Endothelial cell of umbilical vein (primary cell): ENCODE results near the gene OTUD1. TPM values are rescaled to one million over a fixed set of nuclear protein-coding genes. Genes with fewer than 3 reads are reported as not detected.

ENCODE experiments used
- BruUV-seq: library from RNA; stranded (reverse); fragments of 400-500 nt; replicated peaks from 2 replicates; lab custom pipeline; 2021; lab: Mats Ljungman, UMichigan
- CTCF ChIA-PET: fragments of 300-600, 350-600 bp; sonication (Branson Sonifier 250); formaldehyde crosslinking; loops from one replicate; lab custom pipeline; 2021; ENCODE audit warnings: antibody characterized with exemption, inconsistent platforms; lab: Charles Lee
- POLR2A ChIA-PET: fragments of 300-600, 350-600 bp; sonication (Branson Sonifier 250); formaldehyde crosslinking; loops from one replicate; lab custom pipeline; 2021; ENCODE audit warnings: antibody characterized with exemption, inconsistent platforms; lab: Charles Lee
- DNase-seq: peaks from one replicate; pipeline ENCODE4 v3.0.0-alpha.2; 2011; ENCODE audit warnings: low read depth, low spot score
- FAIRE-seq: peaks from 2 replicates; lab custom pipeline; 2011; peaks lifted over from hg19 to GRCh38; lab: Jason Lieb, UNC
- H2AFZ ChIP-seq: 2 replicates; pipeline ENCODE4 v1.6.0; 2012; ENCODE audit warnings: low read depth, low read length, control low read depth, inconsistent platforms
- H3K27ac ChIP-seq: 2 replicates; pipeline ENCODE4 v1.5.1; 2011; ENCODE audit warnings: low read depth, mild to moderate bottlenecking, control low read depth, low read length, moderate library complexity; ENCODE audit not compliant: insufficient read depth
- H3K27me3 ChIP-seq, 2 experiments: 2 replicates each; pipeline versions ENCODE4 v1.6.0 to v1.6.1; 2011; ENCODE audit warnings: low read length in 2 of 2, mixed read lengths in 1 of 2; ENCODE audit not compliant: control insufficient read depth in 2 of 2, insufficient read depth in 2 of 2
- H3K36me3 ChIP-seq, 2 experiments: 2 replicates in 1 of 2; 3 replicates in 1 of 2; pipeline ENCODE4 v1.5.1; 2011; ENCODE audit warnings: low read length in 2 of 2, mild to moderate bottlenecking in 1 of 2, moderate library complexity in 1 of 2; ENCODE audit not compliant: control insufficient read depth in 2 of 2, insufficient read depth in 2 of 2; ENCODE audit errors: extremely low read depth in 1 of 2
- H3K4me1 ChIP-seq: 3 replicates; pipeline ENCODE4 v1.5.1; 2011; ENCODE audit warnings: mild to moderate bottlenecking, low read length; ENCODE audit not compliant: control insufficient read depth, insufficient read depth; ENCODE audit errors: extremely low read depth
- H3K4me2 ChIP-seq: 2 replicates; pipeline ENCODE4 v1.6.1; 2011; ENCODE audit warnings: low read length, control low read depth, mixed read lengths; ENCODE audit not compliant: insufficient read depth
- H3K4me3 ChIP-seq, 3 experiments: fragments of 200-600 bp in 1 of 3; sonication (generic), shearing (Covaris generic) in 1 of 3; replicated peaks in 1 of 3; 2 replicates each; pipeline ENCODE4 v1.5.1; 2011 to 2016; ENCODE audit warnings: control low read depth in 3 of 3, low read length in 3 of 3, mild to moderate bottlenecking in 2 of 3, inconsistent platforms in 1 of 3, low read depth in 1 of 3, moderate library complexity in 1 of 3; ENCODE audit not compliant: insufficient read depth in 1 of 3
- H3K79me2 ChIP-seq: 2 replicates; pipeline ENCODE4 v1.6.0; 2012; ENCODE audit warnings: low read length, inconsistent platforms; ENCODE audit not compliant: control insufficient read depth, insufficient read depth
- H3K9ac ChIP-seq: replicated peaks from 2 replicates; pipeline ENCODE3; 2011; ENCODE audit warnings: low read length, control low read depth; ENCODE audit not compliant: insufficient read depth; ENCODE audit errors: extremely low read depth
- H3K9me1 ChIP-seq: replicated peaks from 3 replicates; pipeline ENCODE4 v1.6.0; 2011; ENCODE audit warnings: mild to moderate bottlenecking, low read length; ENCODE audit not compliant: control insufficient read depth, insufficient read depth; ENCODE audit errors: extremely low read depth
- H3K9me3 ChIP-seq: replicated peaks from 2 replicates; pipeline ENCODE4 v1.5.1; 2012; ENCODE audit warnings: low read length, inconsistent platforms; ENCODE audit not compliant: control insufficient read depth, insufficient read depth
- H4K20me1 ChIP-seq: replicated peaks from 2 replicates; pipeline ENCODE3; 2011; ENCODE audit warnings: mild to moderate bottlenecking, low read length; ENCODE audit not compliant: control insufficient read depth, insufficient read depth; ENCODE audit errors: extremely low read depth
- EZH2 ChIP-seq: IDR thresholded peaks from 2 replicates; pipeline ENCODE4 v1.6.1; 2012; ENCODE audit warnings: borderline replicate concordance, low read depth, mild to moderate bottlenecking, moderate library complexity, low read length, inconsistent platforms; ENCODE audit not compliant: severe bottlenecking
- FOS ChIP-seq: IDR thresholded peaks from 2 replicates; pipeline ENCODE4 v1.6.1; 2011; ENCODE audit warnings: mild to moderate bottlenecking, low read length, moderate library complexity, borderline replicate concordance; ENCODE audit not compliant: insufficient read depth
- GATA2 ChIP-seq: IDR thresholded peaks from 2 replicates; pipeline ENCODE4 v1.7.0; 2011; ENCODE audit warnings: low read depth, mild to moderate bottlenecking, moderate library complexity, mixed read lengths, low read length; ENCODE audit not compliant: insufficient read length, insufficient read depth
- JUN ChIP-seq: IDR thresholded peaks from 2 replicates; pipeline ENCODE4 v1.6.1; 2011; ENCODE audit warnings: borderline replicate concordance, low read depth; ENCODE audit not compliant: insufficient read length, insufficient read depth
- MYC ChIP-seq: IDR thresholded peaks from one replicate; pipeline ENCODE4 v1.6.1; 2011; ENCODE audit warnings: mild to moderate bottlenecking, low read depth, low read length
- POLR2A ChIP-seq: IDR thresholded peaks from 2 replicates; pipeline ENCODE4 v1.6.1; 2012; ENCODE audit warnings: low read depth, mild to moderate bottlenecking, control low read depth, low read length
- POLR2AphosphoS5 ChIP-seq: IDR thresholded peaks from 2 replicates; pipeline ENCODE4 v1.6.1; 2012; ENCODE audit warnings: low read depth, mild to moderate bottlenecking, control low read depth, low read length, moderate library complexity; ENCODE audit not compliant: insufficient read depth
- dilution Hi-C: fragments of 300-500 bp; cut with MboI; formaldehyde crosslinking; loops from one replicate; pipeline ENCODE4 v1.15.0; 2019; ENCODE audit warnings: low sequenced_read_pairs; ENCODE audit not compliant: extremely low pct_ligation_motif_present
- intact Hi-C: fragments of 100-400 bp; cut with micrococcal nuclease; formaldehyde crosslinking; loops from one replicate; pipeline ENCODE4 v1.10.0; 2022
- polyA plus RNA-seq, 4 experiments: library from polyadenylated mRNA; depleted of rRNA in 3 of 4; stranded (reverse) in 3 of 4; unstranded in 1 of 4; fragments of >200 nt; gene quantifications; 2 replicates each; pipeline versions ENCODE4 v1.2.1 to v1.2.3, GENCODE V29; 2011 to 2012; ENCODE audit warnings: missing spikeins in 1 of 4
- total RNA-seq: library from RNA; stranded (reverse); gene quantifications from 2 replicates; pipeline ENCODE4 v1.2.3, GENCODE V29; 2021
- TF ChIP-seq, protein P1 (sequence below): IDR thresholded peaks from 2 replicates; pipeline ENCODE4 v1.6.1; 2011; ENCODE audit not compliant: insufficient read depth, insufficient read length
- TF ChIP-seq, protein P2 (sequence below), 2 donors: IDR thresholded peaks; 1 replicate in 1 of 2; 2 replicates in 1 of 2; pipeline ENCODE4 v1.5.1; 2011; ENCODE audit warnings: low read length in 2 of 2, mild to moderate bottlenecking in 2 of 2, moderate library complexity in 2 of 2, control low read depth in 1 of 2, inconsistent platforms in 1 of 2, low read depth in 1 of 2; ENCODE audit not compliant: insufficient read depth in 1 of 2; ENCODE audit errors: extremely low read depth in 1 of 2

OTUD1 gene
- total and polyA plus RNA-seq, 2 donors (not counting 3 experiments of a cell fraction or from before 2014, with no cell fraction given): 2.2 to 4.8 TPM

DNA sequence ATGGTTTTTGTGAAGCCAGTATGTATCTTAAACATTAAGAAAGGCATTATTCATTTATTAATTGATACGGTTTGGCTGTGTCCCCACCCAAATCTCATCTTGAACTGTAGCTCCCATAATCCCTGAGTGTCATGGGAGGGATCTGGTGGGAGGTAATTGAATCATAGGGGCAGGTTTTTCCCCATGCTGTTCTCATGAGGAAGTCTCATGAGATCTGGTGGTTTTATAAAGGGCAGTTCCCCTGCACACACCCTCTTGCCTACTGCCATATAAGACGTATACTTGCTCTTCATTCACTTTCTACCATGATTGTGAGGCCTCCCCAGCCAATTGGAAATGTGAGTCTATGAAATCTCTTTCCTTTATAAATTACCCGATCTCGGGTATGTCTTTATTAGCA is 28.1 kb downstream of the OTUD1 start:
- Histone ChIP-seq H3K9me3 (no peaks in the 10 kb centered on the region), H2AFZ (no peak overlapping the region), H3K4me2 (no peak overlapping the region), H3K9me1 (no peaks in the 10 kb centered on the region), H3K79me2 (no peaks in the 10 kb centered on the region), H3K4me1 (no peaks in the 10 kb centered on the region), H3K4me3 (no peak overlapping the region), H3K36me3 (no peaks in the 10 kb centered on the region), H3K27me3 (no peaks in the 10 kb centered on the region), H3K27ac (no peak overlapping the region), H3K9ac (no peak overlapping the region), H4K20me1 (no peaks in the 10 kb centered on the region)
- DNase-seq: no peak
- no peak for FAIRE-seq
- CTCF ChIA-PET: no interaction called here
- dilution Hi-C loops (no loop called here), intact Hi-C loops (no loop called here)
- BruUV-seq: no TSS peak
- POLR2A ChIA-PET: no interaction called here
- TF ChIP-seq, protein P1, sequence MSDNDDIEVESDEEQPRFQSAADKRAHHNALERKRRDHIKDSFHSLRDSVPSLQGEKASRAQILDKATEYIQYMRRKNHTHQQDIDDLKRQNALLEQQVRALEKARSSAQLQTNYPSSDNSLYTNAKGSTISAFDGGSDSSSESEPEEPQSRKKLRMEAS: no peak
- no peak for TF ChIP-seq JUN
- TF ChIP-seq GATA2: no peak
- TF ChIP-seq EZH2: no peak
- no peak for TF ChIP-seq FOS
- no peak for TF ChIP-seq POLR2AphosphoS5
- TF ChIP-seq, protein P2, sequence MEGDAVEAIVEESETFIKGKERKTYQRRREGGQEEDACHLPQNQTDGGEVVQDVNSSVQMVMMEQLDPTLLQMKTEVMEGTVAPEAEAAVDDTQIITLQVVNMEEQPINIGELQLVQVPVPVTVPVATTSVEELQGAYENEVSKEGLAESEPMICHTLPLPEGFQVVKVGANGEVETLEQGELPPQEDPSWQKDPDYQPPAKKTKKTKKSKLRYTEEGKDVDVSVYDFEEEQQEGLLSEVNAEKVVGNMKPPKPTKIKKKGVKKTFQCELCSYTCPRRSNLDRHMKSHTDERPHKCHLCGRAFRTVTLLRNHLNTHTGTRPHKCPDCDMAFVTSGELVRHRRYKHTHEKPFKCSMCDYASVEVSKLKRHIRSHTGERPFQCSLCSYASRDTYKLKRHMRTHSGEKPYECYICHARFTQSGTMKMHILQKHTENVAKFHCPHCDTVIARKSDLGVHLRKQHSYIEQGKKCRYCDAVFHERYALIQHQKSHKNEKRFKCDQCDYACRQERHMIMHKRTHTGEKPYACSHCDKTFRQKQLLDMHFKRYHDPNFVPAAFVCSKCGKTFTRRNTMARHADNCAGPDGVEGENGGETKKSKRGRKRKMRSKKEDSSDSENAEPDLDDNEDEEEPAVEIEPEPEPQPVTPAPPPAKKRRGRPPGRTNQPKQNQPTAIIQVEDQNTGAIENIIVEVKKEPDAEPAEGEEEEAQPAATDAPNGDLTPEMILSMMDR (IDR thresholded peaks at IDR 0.05; ENCODE audit: extremely low read depth in 1 of 2, insufficient read depth in 1 of 2, low read depth in 1 of 2, low read length in 2 of 2): no peak
- TF ChIP-seq POLR2A: no peak
- TF ChIP-seq MYC: no peak
